Measurements from ENCODE around the gene CCDC106. TPM values are rescaled to one million over a fixed set of nuclear protein-coding genes. Genes with fewer than 3 reads are reported as not detected.

Gene CCDC106
- total RNA-seq, 1 experiment from 2014 or later: 36.0 TPM

DNA sequence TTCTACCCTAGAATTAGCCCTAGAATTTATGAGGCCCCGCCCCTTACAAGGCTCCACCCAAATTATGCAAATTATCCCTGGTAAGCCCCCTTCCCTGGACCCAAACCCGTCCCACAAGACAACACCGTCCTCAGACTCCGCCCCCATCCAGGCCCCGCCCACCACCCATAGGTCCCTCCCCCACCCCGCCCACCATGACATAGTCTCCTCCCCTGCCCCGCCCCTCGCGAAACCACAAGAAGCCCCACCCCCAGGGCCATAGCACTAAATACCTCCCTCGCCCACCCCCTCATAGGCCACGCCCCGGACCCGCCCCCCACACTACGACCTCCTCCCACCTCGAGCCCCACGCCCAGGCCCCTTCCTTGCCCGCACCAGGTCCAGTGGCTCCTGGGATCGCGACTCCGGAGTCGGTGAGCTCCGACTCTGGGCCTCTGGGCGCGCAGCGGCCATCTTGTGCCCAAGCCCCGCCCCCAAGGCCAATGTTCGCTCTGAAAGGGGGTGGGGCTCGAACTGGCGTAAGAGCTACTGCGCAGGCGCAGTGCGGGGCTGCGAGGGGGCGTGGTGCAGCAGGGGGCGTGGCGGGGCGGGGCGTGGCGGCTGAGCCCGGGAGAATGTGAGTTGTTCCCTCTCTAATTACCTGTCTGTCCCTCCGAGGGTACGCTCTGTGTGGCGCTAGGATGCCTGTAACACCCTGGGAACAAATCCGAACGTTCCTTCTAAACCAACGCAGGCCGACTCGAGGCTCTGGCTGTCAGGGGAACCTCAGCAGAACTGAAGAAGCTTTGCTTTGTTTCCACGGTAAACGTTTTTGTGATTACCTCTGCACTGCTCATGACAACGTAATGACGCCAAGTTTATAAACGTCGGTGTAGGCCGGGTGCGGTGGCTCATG, 23.7 kb upstream of the CCDC106 start, which contains the start of gene ZNF784:
Gene ZNF784 (minus strand): TSS at position 458 of the 895 bp plus-strand sequence. CDS start 5 bp downstream, at position 453.
- POLR2A ChIA-PET (ENCODE audit: unreplicated experiment): interaction anchor here (0.6 to 1.2 kb wide), 8 partner anchors 8 to 1780 kb away, joined by 3 to 19 read pairs (median 4); partner anchors contain the start of genes FIZ1 and U2AF2
- ATAC-seq: peak; percentile 87
- peaks cover 8% of the 10 kb centered on the region for H3K79me2 ChIP-seq (ENCODE audit: low read length)
- CTCF ChIA-PET: interaction anchor here (0.5 to 1.0 kb wide), 6 partner anchors 11 to 185 kb away, joined by 3 to 7 read pairs (median 5); no protein-coding TSS in a partner anchor
- H3K4me3 ChIP-seq (ENCODE audit: low read length): peak within 1 kb of the TSS; percentile 71
- BruUV-seq (replicated peaks): no TSS peak
- peak within 1 kb of the TSS; percentile 76 for H3K27ac ChIP-seq (ENCODE audit: low read length)
- peaks cover 10% of the 10 kb centered on the region for H3K4me1 ChIP-seq (ENCODE audit: insufficient read depth, low read length)
- DNase-seq: peak; percentile 95
- H3K27me3 ChIP-seq (ENCODE audit: low read length): no peaks in the 10 kb centered on the region
- peak within 1 kb of the TSS; percentile 92 for H2AFZ ChIP-seq (ENCODE audit: low read length)
- no peaks in the 10 kb centered on the region for H3F3A ChIP-seq (ENCODE audit: low read length, unreplicated experiment)
- peaks cover 4% of the 10 kb centered on the region; the same call in 1 of the 2 replicates for H4K20me1 ChIP-seq (ENCODE audit: low read length)
- intact Hi-C loops (cut with micrococcal nuclease): loop anchor here (1.0 to 2.0 kb wide), 2 partner anchors 19 to 38 kb away; partner anchors contain the start of gene ZNF865
- H3K9ac ChIP-seq (ENCODE audit: low read length): peak within 1 kb of the TSS; percentile 87
- H3K9me3 ChIP-seq (ENCODE audit: low read length): no peaks in the 10 kb centered on the region
- no peaks in the 10 kb centered on the region for H3K36me3 ChIP-seq (ENCODE audit: low read depth, low read length)
- H3K9me2 ChIP-seq (replicated peaks; ENCODE audit: low read length): no peaks in the 10 kb centered on the region
- peak within 1 kb of the TSS; percentile 91 for H3K4me2 ChIP-seq (ENCODE audit: low read length)
- TF ChIP-seq EZH2 (IDR thresholded peaks at IDR 0.05; ENCODE audit: low read length, unreplicated experiment) (no peak), EZH2phosphoT487 (IDR thresholded peaks at IDR 0.05; ENCODE audit: borderline replicate concordance, low read length) (no peak)
- TF ChIP-seq, protein P1, sequence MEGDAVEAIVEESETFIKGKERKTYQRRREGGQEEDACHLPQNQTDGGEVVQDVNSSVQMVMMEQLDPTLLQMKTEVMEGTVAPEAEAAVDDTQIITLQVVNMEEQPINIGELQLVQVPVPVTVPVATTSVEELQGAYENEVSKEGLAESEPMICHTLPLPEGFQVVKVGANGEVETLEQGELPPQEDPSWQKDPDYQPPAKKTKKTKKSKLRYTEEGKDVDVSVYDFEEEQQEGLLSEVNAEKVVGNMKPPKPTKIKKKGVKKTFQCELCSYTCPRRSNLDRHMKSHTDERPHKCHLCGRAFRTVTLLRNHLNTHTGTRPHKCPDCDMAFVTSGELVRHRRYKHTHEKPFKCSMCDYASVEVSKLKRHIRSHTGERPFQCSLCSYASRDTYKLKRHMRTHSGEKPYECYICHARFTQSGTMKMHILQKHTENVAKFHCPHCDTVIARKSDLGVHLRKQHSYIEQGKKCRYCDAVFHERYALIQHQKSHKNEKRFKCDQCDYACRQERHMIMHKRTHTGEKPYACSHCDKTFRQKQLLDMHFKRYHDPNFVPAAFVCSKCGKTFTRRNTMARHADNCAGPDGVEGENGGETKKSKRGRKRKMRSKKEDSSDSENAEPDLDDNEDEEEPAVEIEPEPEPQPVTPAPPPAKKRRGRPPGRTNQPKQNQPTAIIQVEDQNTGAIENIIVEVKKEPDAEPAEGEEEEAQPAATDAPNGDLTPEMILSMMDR (conservative IDR thresholded peaks at IDR 0.05; ENCODE audit: low read depth, low read length): no peak

DNA sequence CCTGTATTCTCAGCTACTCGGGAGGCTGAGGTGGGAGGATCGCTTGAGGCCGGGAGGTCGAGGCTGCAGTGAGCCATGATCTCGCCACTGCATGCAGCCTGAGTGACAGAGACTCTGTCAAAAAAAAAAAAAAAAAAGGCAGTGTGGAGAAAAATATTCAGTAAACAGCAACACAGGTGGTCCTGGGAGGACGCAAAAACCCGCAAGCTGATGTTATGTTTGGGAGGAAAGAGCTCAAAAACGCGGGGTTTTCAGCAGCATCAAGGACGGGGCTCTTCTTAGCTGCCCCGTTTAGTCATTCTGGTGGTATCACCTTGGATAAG, 23.0 kb upstream of the CCDC106 start:
- ATAC-seq (no peak), DNase-seq (no peak)
- intact Hi-C loops (cut with micrococcal nuclease): loop anchor here (2.0 kb wide), 1 partner anchor 38 kb away; no protein-coding TSS in a partner anchor
- TSS peak; percentile 67 for BruUV-seq (replicated peaks)
- POLR2A ChIA-PET (ENCODE audit: unreplicated experiment): interaction anchor here (0.6 to 1.2 kb wide), 6 partner anchors 8 to 466 kb away, joined by 3 to 6 read pairs (median 4); partner anchors contain the start of genes FIZ1 and U2AF2
- TF ChIP-seq, protein P1 (conservative IDR thresholded peaks at IDR 0.05; ENCODE audit: low read depth, low read length): no peak
- TF ChIP-seq EZH2 (IDR thresholded peaks at IDR 0.05; ENCODE audit: low read length, unreplicated experiment) (no peak), EZH2phosphoT487 (IDR thresholded peaks at IDR 0.05; ENCODE audit: borderline replicate concordance, low read length) (no peak)
- Histone ChIP-seq H3K27ac (ENCODE audit: low read length) (peak overlapping the region; percentile 76; the same call in 1 of the 2 replicates), H3K36me3 (ENCODE audit: low read depth, low read length) (no peaks in the 10 kb centered on the region), H4K20me1 (ENCODE audit: low read length) (peaks cover 4% of the 10 kb centered on the region; the same call in 1 of the 2 replicates), H3K4me2 (ENCODE audit: low read length) (peak overlapping the region; percentile 91), H3K27me3 (ENCODE audit: low read length) (no peaks in the 10 kb centered on the region), H3F3A (ENCODE audit: low read length, unreplicated experiment) (no peaks in the 10 kb centered on the region), H3K9me2 (replicated peaks; ENCODE audit: low read length) (no peaks in the 10 kb centered on the region), H3K4me1 (ENCODE audit: insufficient read depth, low read length) (peaks cover 10% of the 10 kb centered on the region), H2AFZ (ENCODE audit: low read length) (peak overlapping the region; percentile 92), H3K4me3 (ENCODE audit: low read length) (peak overlapping the region; percentile 71), H3K9me3 (ENCODE audit: low read length) (no peaks in the 10 kb centered on the region), H3K9ac (ENCODE audit: low read length) (peak overlapping the region; percentile 87), H3K79me2 (ENCODE audit: low read length) (peaks cover 8% of the 10 kb centered on the region)
- CTCF ChIA-PET: interaction anchor here (0.5 to 0.7 kb wide), 2 partner anchors 16 to 129 kb away, joined by 3 to 7 read pairs; no protein-coding TSS in a partner anchor
